Measurements from ENCODE around the gene ARID5B.

DNA sequence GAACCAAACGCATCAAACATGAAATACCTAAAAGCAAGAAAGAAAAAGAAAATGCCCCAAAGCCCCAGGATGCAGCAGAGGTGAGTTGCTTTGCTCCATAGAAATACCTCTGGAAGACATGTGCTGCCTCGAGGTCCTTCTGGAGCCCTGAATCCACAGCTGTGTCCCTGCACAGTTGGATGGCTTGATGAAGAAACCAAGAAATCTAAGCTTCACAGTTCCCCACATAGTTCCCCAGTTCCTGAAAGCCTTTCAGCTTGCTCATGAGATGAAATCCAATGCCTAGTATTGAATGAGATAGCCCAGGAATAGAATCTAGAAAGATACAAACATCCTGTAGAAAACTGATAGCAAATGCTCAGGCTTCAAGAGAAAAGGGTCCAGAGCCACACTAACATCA, 184.3 kb downstream of the ARID5B start:
- TF ChIP-seq, protein P1, sequence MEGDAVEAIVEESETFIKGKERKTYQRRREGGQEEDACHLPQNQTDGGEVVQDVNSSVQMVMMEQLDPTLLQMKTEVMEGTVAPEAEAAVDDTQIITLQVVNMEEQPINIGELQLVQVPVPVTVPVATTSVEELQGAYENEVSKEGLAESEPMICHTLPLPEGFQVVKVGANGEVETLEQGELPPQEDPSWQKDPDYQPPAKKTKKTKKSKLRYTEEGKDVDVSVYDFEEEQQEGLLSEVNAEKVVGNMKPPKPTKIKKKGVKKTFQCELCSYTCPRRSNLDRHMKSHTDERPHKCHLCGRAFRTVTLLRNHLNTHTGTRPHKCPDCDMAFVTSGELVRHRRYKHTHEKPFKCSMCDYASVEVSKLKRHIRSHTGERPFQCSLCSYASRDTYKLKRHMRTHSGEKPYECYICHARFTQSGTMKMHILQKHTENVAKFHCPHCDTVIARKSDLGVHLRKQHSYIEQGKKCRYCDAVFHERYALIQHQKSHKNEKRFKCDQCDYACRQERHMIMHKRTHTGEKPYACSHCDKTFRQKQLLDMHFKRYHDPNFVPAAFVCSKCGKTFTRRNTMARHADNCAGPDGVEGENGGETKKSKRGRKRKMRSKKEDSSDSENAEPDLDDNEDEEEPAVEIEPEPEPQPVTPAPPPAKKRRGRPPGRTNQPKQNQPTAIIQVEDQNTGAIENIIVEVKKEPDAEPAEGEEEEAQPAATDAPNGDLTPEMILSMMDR (IDR thresholded peaks at IDR 0.05) = no peak
- no peak for TF ChIP-seq POLR2A (IDR thresholded peaks at IDR 0.05)
